Neural crest cell (in vitro differentiated cells): ENCODE measurements around the gene BNIP2. TPM values are rescaled to one million over a fixed set of nuclear protein-coding genes. Genes with fewer than 3 reads are reported as not detected.
"Not testable (repeated sequence)": the region's sequence is repeated elsewhere in the genome, so short reads cannot be mapped to it uniquely, and the experiment has no call there.

ENCODE experiments used
- DNase-seq: peaks from one replicate; pipeline ENCODE4 v3.0.0; 2021; ENCODE audit warnings: low read depth, mixed read lengths, low spot score
- H3K27ac Mint-ChIP-seq: one replicate; pipeline ENCODE4 v1.8.0; 2021; ENCODE audit warnings: mild to moderate bottlenecking, mixed read lengths; ENCODE audit not compliant: unreplicated experiment
- H3K27me3 Mint-ChIP-seq: 2 replicates; pipeline ENCODE4 v1.8.0; 2021; ENCODE audit warnings: low read depth, mild to moderate bottlenecking, mixed read lengths
- H3K36me3 Mint-ChIP-seq: 2 replicates; pipeline ENCODE4 v1.8.0; 2021; ENCODE audit warnings: low read depth, mild to moderate bottlenecking, mixed read lengths
- H3K4me1 Mint-ChIP-seq: 2 replicates; pipeline ENCODE4 v1.8.0; 2021; ENCODE audit warnings: mixed read lengths
- H3K4me3 Mint-ChIP-seq: one replicate; pipeline ENCODE4 v1.8.0; 2021; ENCODE audit warnings: mild to moderate bottlenecking, mixed read lengths
- H3K9me3 Mint-ChIP-seq: 2 replicates; pipeline ENCODE4 v1.8.0; 2021; ENCODE audit warnings: mixed read lengths
- CTCF ChIP-seq: fragments of 200-600 bp; sonication (generic); conservative IDR thresholded peaks from 2 replicates; pipeline ENCODE4 v1.5.0; 2021; ENCODE audit warnings: antibody characterized with exemption, mild to moderate bottlenecking
- total RNA-seq: library from RNA; stranded (reverse); gene quantifications from 2 replicates; pipeline ENCODE4 v1.2.1, GENCODE V29; 2021

BNIP2 gene
- total RNA-seq, 1 donor from 2014 or later = 37.5 TPM

GRCh38 chr15:59707619-59708018, 18.5 kb upstream of the BNIP2 start:
- Mint-ChIP-seq H3K4me3 (no peak overlapping the region), H3K27me3 (peaks cover 2% of the 10 kb centered on the region), H3K9me3 (no peaks in the 10 kb centered on the region), H3K36me3 (no peaks in the 10 kb centered on the region), H3K4me1 (no peaks in the 10 kb centered on the region), H3K27ac (no peak overlapping the region)
- DNase-seq = no peak
- no peak for TF ChIP-seq CTCF

GRCh38 chr15:59703979-59704796, 15.1 kb upstream of the BNIP2 start:
- Mint-ChIP-seq H3K27ac (no peak overlapping the region), H3K9me3 (no peaks in the 10 kb centered on the region), H3K27me3 (peaks cover 2% of the 10 kb centered on the region), H3K4me3 (no peak overlapping the region), H3K36me3 (no peaks in the 10 kb centered on the region), H3K4me1 (no peaks in the 10 kb centered on the region)
- DNase-seq = no peak
- TF ChIP-seq CTCF = no peak

DNA sequence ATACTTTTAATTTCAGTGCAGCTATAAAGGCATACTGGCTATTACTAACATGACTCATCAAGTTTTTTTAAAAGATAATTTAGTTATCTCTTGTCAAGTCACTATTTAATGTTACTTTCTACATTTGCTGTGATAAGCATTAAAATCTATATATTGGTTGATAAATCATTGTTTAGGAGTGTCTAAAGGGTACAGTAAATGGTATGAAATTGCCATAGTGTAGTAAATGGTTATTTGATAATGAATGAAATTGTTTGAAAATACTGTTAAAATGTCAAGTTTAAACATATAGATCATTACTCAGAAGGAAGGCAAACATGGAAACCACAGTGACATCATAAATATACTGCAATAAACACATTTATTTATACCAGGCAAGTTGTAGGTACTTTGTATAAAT, 13.2 kb upstream of the BNIP2 start:
- no peak overlapping the region for H3K27ac Mint-ChIP-seq
- H3K4me3 Mint-ChIP-seq = no peak overlapping the region
- DNase-seq = no peak
- TF ChIP-seq CTCF = no peak
- H3K4me1 Mint-ChIP-seq = no peaks in the 10 kb centered on the region
- peaks cover 2% of the 10 kb centered on the region for H3K27me3 Mint-ChIP-seq
- no peaks in the 10 kb centered on the region for H3K9me3 Mint-ChIP-seq
- no peaks in the 10 kb centered on the region for H3K36me3 Mint-ChIP-seq

- no peak for TF ChIP-seq CTCF
- no peaks in the 10 kb centered on the region for H3K4me1 Mint-ChIP-seq
- peaks cover 2% of the 10 kb centered on the region for H3K27me3 Mint-ChIP-seq
- H3K36me3 Mint-ChIP-seq = no peaks in the 10 kb centered on the region
- H3K9me3 Mint-ChIP-seq = no peaks in the 10 kb centered on the region
- no peak overlapping the region for H3K27ac Mint-ChIP-seq
- no peak for DNase-seq
- no peak overlapping the region for H3K4me3 Mint-ChIP-seq
These were observed 12.8 kb upstream of the BNIP2 start for GRCh38 chr15:59701880-59702279.

GRCh38 chr15:59699810-59700431, 10.8 kb upstream of the BNIP2 start:
- Mint-ChIP-seq H3K27me3 (no peaks in the 10 kb centered on the region), H3K4me1 (no peaks in the 10 kb centered on the region), H3K4me3 (no peak overlapping the region), H3K9me3 (no peaks in the 10 kb centered on the region), H3K27ac (no peak overlapping the region), H3K36me3 (no peaks in the 10 kb centered on the region)
- DNase-seq = no peak
- TF ChIP-seq CTCF = no peak

- not testable (repeated sequence) for H3K27ac Mint-ChIP-seq, DNase-seq, H3K27me3 Mint-ChIP-seq, H3K4me3 Mint-ChIP-seq, H3K4me1 Mint-ChIP-seq, H3K36me3 Mint-ChIP-seq, H3K9me3 Mint-ChIP-seq
These were observed 8.9 kb upstream of the BNIP2 start for GRCh38 chr15:59698065-59698464.
